Gastroesophageal sphincter (tissue), 4 donors: Measurements from ENCODE around the gene ADAM19. TPM values are rescaled to one million over a fixed set of nuclear protein-coding genes. Genes with fewer than 3 reads are reported as not detected.

ENCODE experiments used
- ATAC-seq: fragments of 150-250 bp; one replicate; pipeline ENCODE4 v1.9.1; 2016; ENCODE audit warnings: mild to moderate bottlenecking, moderate library complexity
- H3K27ac ChIP-seq, 4 donors: fragments of 200-600 bp; sonication (generic) in 3 of 4; 1 replicate in 3 of 4; 2 replicates in 1 of 4; pipeline ENCODE4 v1.5.1; 2016 to 2019
- H3K27me3 ChIP-seq: fragments of 200-600 bp; sonication (generic); one replicate; pipeline ENCODE4 v1.5.1; 2019
- H3K36me3 ChIP-seq, 2 donors: fragments of 200-600 bp; sonication (generic); one replicate each; pipeline ENCODE4 v1.5.1; 2019; ENCODE audit warnings: control low read depth in 1 of 2
- H3K4me1 ChIP-seq, 3 donors: fragments of 200-600 bp; sonication (generic); 1 replicate in 2 of 3; 2 replicates in 1 of 3; pipeline ENCODE4 v1.5.1; 2016 to 2019; ENCODE audit warnings: control low read depth in 2 of 3
- H3K4me3 ChIP-seq, 2 donors: fragments of 200-600 bp; sonication (generic); one replicate each; pipeline ENCODE4 v1.5.1; 2019; ENCODE audit warnings: mild to moderate bottlenecking in 1 of 2, moderate library complexity in 1 of 2
- H3K9me3 ChIP-seq, 3 donors: fragments of 200-600 bp; sonication (generic); one replicate each; pipeline ENCODE4 v1.5.1; 2017 to 2019; ENCODE audit warnings: control low read depth in 2 of 3
- EP300 ChIP-seq: sonication (generic); formaldehyde crosslinking; IDR thresholded peaks from one replicate; pipeline ENCODE4 v1.6.1; 2017; ENCODE audit warnings: antibody characterized with exemption, mild to moderate bottlenecking
- POLR2A ChIP-seq, 2 donors: fragments of 450-650 bp; IDR thresholded peaks; one replicate each; pipeline ENCODE4 v1.6.1; 2017; ENCODE audit warnings: antibody characterized with exemption in 2 of 2, mild to moderate bottlenecking in 2 of 2, moderate library complexity in 1 of 2
- POLR2AphosphoS5 ChIP-seq: sonication (generic); formaldehyde crosslinking; IDR thresholded peaks from one replicate; pipeline ENCODE4 v1.6.1; 2017; ENCODE audit warnings: antibody characterized with exemption
- WGBS, 2 donors: methylation state at CpG; one replicate each; pipeline ENCODE4 v1.1.5; 2018; ENCODE audit warnings: low coverage in 1 of 2; 5-methylcytosine and 5-hydroxymethylcytosine counted together
- total RNA-seq, 4 donors: library from RNA; depleted of rRNA; stranded (reverse); fragments of >200 nt; gene quantifications; one replicate each; pipeline ENCODE4 v1.1.0, GENCODE V29; 2016
- TF ChIP-seq, protein P1 (sequence below), 4 experiments: fragments of 200-600 bp in 2 of 4; fragments of 450-650 bp in 2 of 4; sonication (generic) in 1 of 4; IDR thresholded peaks; one replicate each; pipeline ENCODE4 v1.5.1; 2017 to 2019; ENCODE audit warnings: antibody characterized with exemption in 4 of 4, mild to moderate bottlenecking in 2 of 4, moderate library complexity in 2 of 4

The ADAM19 gene
- total RNA-seq, 4 donors from 2014 or later, result 19.3 to 38.5 (median 31.2) TPM

DNA sequence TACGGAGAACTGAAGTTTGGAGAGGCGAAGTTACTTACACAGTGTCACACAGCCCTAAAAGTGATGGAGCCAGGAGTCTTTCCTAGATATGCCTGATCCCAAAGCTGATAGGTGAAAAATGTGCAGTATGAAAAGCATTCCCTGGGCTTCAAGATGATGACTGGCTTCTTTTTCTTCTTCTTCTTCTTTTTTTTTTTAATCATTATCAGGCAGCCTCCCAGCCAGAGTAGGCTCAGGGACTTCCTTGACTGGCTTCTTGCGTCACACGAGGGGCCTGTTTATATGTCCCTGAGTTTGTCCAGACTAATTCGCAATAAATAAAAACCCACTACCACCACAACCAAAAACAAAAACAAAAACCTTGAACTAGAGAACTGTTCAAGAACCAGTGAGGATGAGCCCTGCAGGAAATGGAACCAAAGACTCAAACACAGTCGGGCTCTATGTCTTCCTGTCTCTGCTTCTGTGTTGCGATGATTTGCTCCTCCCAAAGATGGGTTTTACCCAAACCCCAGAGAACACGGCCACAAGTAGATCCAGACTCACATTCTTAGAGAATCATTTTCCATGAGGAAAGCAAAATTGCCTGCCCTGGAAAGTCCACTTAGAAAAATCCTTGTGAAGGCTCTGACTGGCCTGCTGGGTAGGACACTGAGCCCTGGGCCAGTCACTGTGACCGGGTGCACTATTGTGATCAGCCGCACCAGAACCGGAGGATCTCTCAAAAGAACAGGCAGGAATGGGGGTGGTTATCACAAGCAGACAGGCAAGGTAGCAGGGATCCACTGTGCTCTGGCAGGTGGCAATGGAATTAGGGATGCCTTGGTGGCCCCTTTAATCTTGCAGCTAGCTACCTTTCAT lies 38.0 kb upstream of the ADAM19 start:
- Histone ChIP-seq H3K4me1 (peaks cover 0 to 19% (median 8%) of the 10 kb centered on the region in 3 donors), H3K27me3 (no peaks in the 10 kb centered on the region), H3K4me3 (no peak overlapping the region), H3K27ac (peak overlapping the region in 2 of 4 donors; percentile 43 to 58), H3K36me3 (no peaks in the 10 kb centered on the region), H3K9me3 (no peaks in the 10 kb centered on the region)
- ATAC-seq, result no peak
- TF ChIP-seq POLR2A (IDR thresholded peaks at IDR 0.05), result no peak
- no peak for TF ChIP-seq POLR2AphosphoS5
- TF ChIP-seq, protein P1, sequence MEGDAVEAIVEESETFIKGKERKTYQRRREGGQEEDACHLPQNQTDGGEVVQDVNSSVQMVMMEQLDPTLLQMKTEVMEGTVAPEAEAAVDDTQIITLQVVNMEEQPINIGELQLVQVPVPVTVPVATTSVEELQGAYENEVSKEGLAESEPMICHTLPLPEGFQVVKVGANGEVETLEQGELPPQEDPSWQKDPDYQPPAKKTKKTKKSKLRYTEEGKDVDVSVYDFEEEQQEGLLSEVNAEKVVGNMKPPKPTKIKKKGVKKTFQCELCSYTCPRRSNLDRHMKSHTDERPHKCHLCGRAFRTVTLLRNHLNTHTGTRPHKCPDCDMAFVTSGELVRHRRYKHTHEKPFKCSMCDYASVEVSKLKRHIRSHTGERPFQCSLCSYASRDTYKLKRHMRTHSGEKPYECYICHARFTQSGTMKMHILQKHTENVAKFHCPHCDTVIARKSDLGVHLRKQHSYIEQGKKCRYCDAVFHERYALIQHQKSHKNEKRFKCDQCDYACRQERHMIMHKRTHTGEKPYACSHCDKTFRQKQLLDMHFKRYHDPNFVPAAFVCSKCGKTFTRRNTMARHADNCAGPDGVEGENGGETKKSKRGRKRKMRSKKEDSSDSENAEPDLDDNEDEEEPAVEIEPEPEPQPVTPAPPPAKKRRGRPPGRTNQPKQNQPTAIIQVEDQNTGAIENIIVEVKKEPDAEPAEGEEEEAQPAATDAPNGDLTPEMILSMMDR (IDR thresholded peaks at IDR 0.05), result no peak
- no peak for TF ChIP-seq EP300
- WGBS, 2 donors, result 87% methylated on average over 6 to 10 of the region's 11 CpGs

DNA sequence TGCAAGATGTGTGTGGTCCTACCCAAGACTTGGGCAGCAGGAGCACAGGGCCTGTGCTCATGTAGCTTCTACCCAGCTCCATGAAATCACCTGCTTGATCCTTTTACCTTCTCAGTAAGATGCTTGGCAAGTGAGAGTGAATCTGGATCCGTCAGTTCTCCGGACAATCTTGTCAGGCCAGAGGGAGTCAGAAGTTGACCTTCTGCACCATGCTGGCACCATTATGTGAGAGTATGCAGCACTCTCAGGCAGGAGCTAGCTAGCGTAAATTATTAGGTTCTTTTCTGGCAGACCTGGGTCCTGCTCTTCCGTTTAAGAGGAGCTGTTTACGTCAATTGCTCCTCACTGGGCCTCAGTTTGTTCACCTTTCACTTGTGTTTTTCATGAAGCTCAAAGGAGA lies 37.0 kb upstream of the ADAM19 start:
- no peak for TF ChIP-seq POLR2A (IDR thresholded peaks at IDR 0.05)
- TF ChIP-seq POLR2AphosphoS5, result no peak
- no peak for TF ChIP-seq EP300
- TF ChIP-seq, protein P1 (IDR thresholded peaks at IDR 0.05), result no peak

DNA sequence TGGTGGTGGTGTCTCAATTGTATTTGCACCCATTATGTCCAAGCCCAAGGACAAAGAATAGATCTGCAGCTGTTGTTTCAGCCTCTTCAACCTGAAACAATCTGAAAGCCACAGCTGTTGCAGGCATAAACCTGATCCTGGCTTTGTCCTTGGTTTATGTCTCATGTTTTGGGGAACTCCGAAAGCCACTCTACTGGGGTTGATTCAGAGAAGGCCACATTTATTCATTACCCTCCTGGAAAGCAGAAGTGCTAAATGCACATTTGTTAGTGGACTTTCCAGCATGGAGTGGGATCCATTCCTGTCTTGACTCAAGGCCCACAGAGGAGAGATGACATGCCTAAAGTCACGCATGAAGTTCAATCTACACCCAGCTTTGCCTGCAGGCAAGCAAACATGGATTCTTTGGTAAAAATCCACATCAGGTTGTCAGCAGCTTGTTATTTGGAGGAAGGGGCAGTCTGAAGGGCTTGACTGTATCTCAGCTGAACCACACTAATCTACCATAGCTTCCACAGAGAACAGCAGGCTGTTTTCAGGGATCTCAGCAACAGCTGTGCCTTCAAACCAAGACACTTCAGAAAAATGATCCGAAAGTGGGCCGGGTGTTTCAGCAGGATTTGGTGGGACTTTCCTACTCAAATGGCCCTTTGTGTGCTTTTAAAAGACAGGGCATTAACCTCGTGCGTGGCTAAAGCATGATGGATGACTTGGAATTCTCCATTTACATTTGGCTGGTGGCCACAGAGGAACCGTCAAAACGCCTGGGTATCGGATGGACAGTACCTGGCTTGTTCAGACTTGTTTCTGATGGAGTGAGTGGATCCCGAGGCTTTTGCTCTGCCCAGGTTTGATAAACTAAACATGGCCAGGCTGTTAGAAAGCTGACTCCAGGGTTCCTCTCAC lies 36.2 kb upstream of the ADAM19 start:
- 51 to 80% methylated on average over 2 to 5 of the region's 10 CpGs for WGBS, 2 donors
- H3K9me3 ChIP-seq, result no peaks in the 10 kb centered on the region
- H3K27ac ChIP-seq, result peak overlapping the region in 3 of 4 donors; percentile 43 to 58 (median 49)
- no peak overlapping the region for H3K4me3 ChIP-seq
- ATAC-seq, result peak; percentile 16
- H3K36me3 ChIP-seq, result no peaks in the 10 kb centered on the region
- TF ChIP-seq POLR2AphosphoS5, result no peak
- TF ChIP-seq EP300, result no peak
- TF ChIP-seq, protein P1 (IDR thresholded peaks at IDR 0.05), result no peak
- no peak for TF ChIP-seq POLR2A (IDR thresholded peaks at IDR 0.05)
- H3K27me3 ChIP-seq, result no peaks in the 10 kb centered on the region
- H3K4me1 ChIP-seq, result peaks cover 0 to 19% (median 8%) of the 10 kb centered on the region in 3 donors

More for the DNA sequence above, 37.0 kb upstream of the ADAM19 start:
- no peaks in the 10 kb centered on the region for H3K27me3 ChIP-seq
- 82% methylated on average over 3 of the region's 5 CpGs; no CpG with 5 or more reads in 1 of the 2 donors for WGBS, 2 donors
- H3K27ac ChIP-seq, result peak overlapping the region in 3 of 4 donors; percentile 43 to 58 (median 49)
- H3K36me3 ChIP-seq, result no peaks in the 10 kb centered on the region
- no peaks in the 10 kb centered on the region for H3K9me3 ChIP-seq
- no peak overlapping the region for H3K4me3 ChIP-seq
- ATAC-seq, result peak; percentile 7
- peaks cover 0 to 19% (median 8%) of the 10 kb centered on the region in 3 donors for H3K4me1 ChIP-seq

DNA sequence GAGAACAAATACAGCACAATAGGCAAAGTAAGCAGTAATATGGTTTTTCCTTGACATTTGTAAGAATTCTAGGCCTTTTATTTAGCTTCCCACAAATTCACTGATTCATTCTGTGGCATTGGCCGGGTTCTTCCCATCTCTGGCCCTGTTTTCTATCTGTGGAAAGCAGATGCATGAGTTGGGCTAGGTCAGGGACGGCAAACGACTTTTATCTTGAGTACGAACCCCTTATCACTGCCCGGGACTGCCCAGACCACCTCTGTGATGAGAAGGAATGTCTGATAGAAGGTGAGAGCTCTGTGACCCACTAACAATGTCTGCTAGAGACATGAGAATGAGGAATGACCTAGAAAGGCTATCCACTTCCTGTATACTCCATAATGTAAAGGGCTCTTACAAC lies 35.4 kb upstream of the ADAM19 start:
- Histone ChIP-seq H3K36me3 (no peaks in the 10 kb centered on the region), H3K9me3 (no peaks in the 10 kb centered on the region), H3K4me1 (peaks cover 0 to 19% (median 8%) of the 10 kb centered on the region in 3 donors), H3K4me3 (no peak overlapping the region), H3K27me3 (no peaks in the 10 kb centered on the region), H3K27ac (no peak overlapping the region)
- no peak for ATAC-seq
- TF ChIP-seq, protein P1 (IDR thresholded peaks at IDR 0.05), result no peak
- TF ChIP-seq POLR2AphosphoS5, result no peak
- 49 to 100% methylated on average over 4 to 5 of the region's 5 CpGs for WGBS, 2 donors
